Measurements from ENCODE around the gene RPL32.
"Not testable (repeated sequence)": the region's sequence is repeated elsewhere in the genome, so short reads cannot be mapped to it uniquely, and the experiment has no call there.

The RPL32 gene

DNA sequence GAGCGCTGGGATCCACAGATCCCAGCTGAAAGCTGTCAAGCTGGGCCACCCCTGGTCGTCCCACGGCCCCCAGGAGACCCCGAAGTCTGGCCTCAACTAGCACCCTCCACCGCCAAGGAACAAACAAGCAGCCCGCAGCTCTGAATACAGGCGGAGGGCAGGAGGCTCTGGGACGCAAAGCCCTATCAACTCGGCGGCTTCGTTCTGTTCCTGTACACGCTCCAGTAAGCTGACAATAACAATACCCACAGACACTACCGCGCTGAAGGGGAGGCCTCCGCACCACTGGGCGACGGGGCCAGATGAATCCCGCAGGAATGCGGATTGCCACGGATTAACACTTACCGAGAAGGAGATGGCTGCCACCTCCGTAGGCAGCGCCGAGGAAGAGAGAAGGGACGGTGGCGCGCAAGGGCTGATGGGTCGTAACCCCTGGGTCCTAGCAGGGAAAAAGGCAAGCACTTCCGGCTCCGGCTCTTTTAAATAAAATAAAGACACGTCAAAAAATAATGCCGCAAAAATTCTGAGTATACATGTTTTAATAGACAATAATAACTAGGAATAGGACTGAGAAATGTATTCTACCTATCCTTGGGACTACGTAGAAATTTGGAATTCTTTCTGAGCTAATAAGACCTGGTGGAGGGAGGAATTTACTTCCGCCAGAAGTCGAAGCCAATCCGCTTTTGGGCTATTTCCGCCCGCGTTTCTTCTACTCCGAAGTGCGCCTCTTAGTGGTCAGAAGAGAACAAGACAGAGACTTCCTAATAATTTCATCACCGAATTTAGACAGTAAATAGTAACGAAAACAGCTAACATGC, at the start of gene RPL32:
RPL32 (minus strand) TSS at position 417 of the 821 bp plus-strand sequence. CDS start 1,328 bp downstream, outside the sequence.
- H3K36me3 ChIP-seq (ENCODE audit: insufficient read depth, low read length) = peaks cover 35% of the 10 kb centered on the region
- peak within 1 kb of the TSS; percentile 93 for H3K9ac ChIP-seq (ENCODE audit: low read depth, low read length)
- peaks cover under 1% of the 10 kb centered on the region; the same call in 1 of the 2 replicates for H3K9me3 ChIP-seq (ENCODE audit: control insufficient read depth, insufficient read depth, low read length)
- H3K4me1 ChIP-seq (ENCODE audit: insufficient read depth, low read length) = peaks cover 14% of the 10 kb centered on the region

DNA sequence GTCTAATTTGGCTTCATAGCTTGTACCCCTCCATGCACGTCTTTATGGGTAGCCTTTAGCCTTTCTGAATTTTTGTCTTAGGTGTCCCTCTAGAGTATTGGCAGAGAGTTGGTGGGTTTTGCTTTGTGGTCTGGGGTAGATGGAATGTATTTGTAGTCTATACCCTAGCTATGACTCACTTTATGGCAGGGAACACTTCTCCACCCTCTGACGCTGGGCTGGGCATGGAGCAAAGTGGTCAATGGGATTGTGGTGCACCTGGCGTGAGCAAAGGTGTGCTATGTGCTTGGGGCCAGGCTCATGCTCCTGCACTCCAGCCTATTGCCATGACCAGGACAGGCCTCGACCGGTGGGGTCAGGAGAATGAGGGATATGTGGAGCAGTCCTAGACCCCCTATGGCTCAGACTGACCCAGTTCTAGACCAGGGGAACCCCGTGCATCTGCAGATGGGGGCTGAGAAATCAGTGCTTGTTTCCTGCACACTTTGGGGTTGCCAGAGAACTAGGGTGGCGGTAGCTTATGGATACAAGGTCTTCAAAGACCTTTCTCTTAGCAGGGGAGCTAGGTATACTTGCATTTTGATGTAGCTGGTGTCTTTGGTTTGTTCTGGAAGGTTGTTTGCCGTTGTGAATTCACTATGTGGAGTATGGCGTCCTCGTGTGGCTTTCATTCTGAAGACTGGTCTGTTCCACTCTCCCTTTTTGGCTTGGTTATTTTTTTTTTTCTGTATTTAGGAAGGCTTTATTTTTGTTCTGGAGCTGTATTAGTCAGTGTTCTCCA, 49.4 kb upstream of the RPL32 start:
- Histone ChIP-seq H3K36me3 (ENCODE audit: insufficient read depth, low read length) (no peaks in the 10 kb centered on the region; the same call in 1 of the 2 replicates), H3K4me1 (ENCODE audit: insufficient read depth, low read length) (0 out of 2 replicates have a peak, but pooled peaks cover 4% of the 10 kb centered on the region), H3K9me3 (ENCODE audit: control insufficient read depth, insufficient read depth, low read length) (no peaks in the 10 kb centered on the region), H3K9ac (ENCODE audit: low read depth, low read length) (no peak overlapping the region)

DNA sequence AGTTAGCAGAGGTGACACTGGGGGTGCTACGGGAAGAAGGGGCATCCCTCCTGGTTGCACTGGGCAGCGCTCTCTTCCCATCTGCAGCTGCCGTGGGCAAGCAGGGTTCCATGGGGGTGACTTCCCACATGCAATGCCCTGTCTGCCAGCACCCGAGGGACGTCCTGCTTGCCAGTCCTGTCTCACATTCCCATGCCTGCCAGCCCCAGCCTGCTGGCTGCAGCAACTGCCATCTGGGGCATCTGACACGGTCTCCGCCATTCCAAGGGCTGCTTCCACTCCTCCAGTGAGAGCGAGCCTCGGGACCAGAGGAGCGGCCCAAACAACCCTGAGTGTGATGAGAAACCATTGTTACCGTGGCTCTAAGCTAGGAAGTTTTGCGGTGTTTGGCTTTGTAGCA, 45.4 kb upstream of the RPL32 start:
- Histone ChIP-seq H3K36me3 (ENCODE audit: insufficient read depth, low read length) (no peaks in the 10 kb centered on the region), H3K9ac (ENCODE audit: low read depth, low read length) (no peak overlapping the region), H3K4me1 (ENCODE audit: insufficient read depth, low read length) (no peaks in the 10 kb centered on the region; the same call in 1 of the 2 replicates), H3K9me3 (ENCODE audit: control insufficient read depth, insufficient read depth, low read length) (no peaks in the 10 kb centered on the region; the same call in 1 of the 2 replicates)

DNA sequence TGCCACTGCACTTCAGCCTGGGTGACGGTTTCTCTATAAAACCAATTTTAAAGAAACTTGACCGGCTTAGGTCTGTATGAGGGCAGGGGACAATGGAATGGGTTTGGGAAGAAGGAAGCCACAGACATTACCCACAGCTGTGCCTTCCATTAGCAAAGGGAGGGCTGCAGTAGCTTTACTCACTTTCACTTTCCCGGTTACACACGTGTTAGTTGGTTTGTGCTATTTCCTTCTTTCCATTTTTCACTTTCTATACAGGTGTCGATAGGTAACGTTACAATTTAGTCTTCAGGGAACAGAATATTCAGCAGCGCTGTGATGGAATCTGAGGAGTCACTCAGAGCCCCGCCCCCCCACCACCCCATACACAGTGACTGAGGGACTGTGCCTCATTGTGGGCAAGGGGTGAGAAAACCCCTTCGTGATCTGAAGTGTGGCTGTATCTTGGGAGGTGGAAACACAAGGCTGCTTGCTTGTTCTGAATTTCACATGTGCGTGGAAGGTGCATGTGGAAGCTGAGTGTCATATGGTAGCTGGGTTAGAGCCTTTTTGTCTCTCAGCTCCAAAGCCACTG, 44.8 kb upstream of the RPL32 start:
- H3K9ac ChIP-seq (ENCODE audit: low read depth, low read length) = no peak overlapping the region
- no peaks in the 10 kb centered on the region; the same call in 1 of the 2 replicates for H3K4me1 ChIP-seq (ENCODE audit: insufficient read depth, low read length)
- no peaks in the 10 kb centered on the region; the same call in 1 of the 2 replicates for H3K9me3 ChIP-seq (ENCODE audit: control insufficient read depth, insufficient read depth, low read length)
- H3K36me3 ChIP-seq (ENCODE audit: insufficient read depth, low read length) = no peaks in the 10 kb centered on the region

DNA sequence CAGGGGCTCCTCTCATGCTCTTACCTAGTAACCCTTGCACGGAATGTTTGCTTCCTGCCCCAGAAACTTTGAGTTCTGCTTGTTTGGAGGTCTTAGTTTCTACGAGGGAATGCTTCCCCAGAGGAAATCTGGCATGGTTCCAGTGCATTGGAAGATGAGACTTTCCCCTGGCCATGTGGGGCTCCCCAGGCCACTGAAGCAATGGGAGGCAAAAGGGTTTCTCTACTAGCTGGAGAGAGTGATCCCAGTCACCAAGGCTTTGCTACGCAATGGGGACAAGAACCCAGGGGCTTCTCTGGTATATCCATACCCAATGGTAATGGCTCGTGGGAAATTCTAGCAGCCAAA, 44.2 kb upstream of the RPL32 start:
- Histone ChIP-seq H3K4me1 (ENCODE audit: insufficient read depth, low read length) (no peaks in the 10 kb centered on the region; the same call in 1 of the 2 replicates), H3K36me3 (ENCODE audit: insufficient read depth, low read length) (no peaks in the 10 kb centered on the region), H3K9ac (ENCODE audit: low read depth, low read length) (no peak overlapping the region)

DNA sequence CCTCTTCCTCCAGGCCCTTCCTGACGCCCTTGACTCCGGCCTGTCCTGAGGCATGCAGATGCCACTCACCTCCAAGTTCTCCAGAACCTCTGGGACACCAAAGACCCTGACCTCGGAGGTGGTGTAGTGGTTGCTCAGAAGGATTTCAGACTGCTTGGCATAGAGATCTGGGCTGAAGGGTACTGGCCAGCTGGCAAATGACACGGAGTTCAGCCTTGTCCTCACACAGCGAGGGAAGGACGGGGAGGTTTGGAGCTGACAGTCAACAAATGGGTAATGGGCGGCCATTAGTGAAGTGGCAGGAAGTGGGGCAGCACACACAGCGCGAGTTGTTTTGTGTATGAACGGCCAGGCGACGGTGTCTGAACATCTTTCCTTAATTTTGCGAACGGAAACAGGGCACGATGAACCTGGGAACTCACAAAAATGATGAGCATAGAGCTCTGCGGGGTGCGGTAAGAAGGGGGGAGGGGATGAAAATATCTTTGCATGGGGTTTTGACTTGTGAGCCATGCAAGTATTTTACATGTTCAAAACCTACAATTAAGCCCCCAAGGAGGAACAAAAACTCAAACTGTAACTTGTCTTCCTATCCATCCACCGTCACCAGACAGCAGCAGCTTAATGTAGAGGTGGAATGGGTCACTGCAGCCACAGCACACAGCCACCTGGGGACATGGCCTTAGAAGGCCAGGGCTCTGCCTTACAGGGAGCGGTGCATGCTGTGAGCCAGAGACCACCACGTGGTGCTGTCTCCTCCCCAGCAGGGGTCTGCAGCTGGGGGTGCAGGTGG, 43.6 kb upstream of the RPL32 start:
- Histone ChIP-seq H3K9ac (ENCODE audit: low read depth, low read length) (no peak overlapping the region), H3K4me1 (ENCODE audit: insufficient read depth, low read length) (no peaks in the 10 kb centered on the region; the same call in 1 of the 2 replicates), H3K36me3 (ENCODE audit: insufficient read depth, low read length) (no peaks in the 10 kb centered on the region), H3K9me3 (ENCODE audit: control insufficient read depth, insufficient read depth, low read length) (no peaks in the 10 kb centered on the region; the same call in 1 of the 2 replicates)

More for the DNA sequence above, 44.2 kb upstream of the RPL32 start:
- H3K9me3 ChIP-seq (ENCODE audit: control insufficient read depth, insufficient read depth, low read length) = no peaks in the 10 kb centered on the region; the same call in 1 of the 2 replicates

DNA sequence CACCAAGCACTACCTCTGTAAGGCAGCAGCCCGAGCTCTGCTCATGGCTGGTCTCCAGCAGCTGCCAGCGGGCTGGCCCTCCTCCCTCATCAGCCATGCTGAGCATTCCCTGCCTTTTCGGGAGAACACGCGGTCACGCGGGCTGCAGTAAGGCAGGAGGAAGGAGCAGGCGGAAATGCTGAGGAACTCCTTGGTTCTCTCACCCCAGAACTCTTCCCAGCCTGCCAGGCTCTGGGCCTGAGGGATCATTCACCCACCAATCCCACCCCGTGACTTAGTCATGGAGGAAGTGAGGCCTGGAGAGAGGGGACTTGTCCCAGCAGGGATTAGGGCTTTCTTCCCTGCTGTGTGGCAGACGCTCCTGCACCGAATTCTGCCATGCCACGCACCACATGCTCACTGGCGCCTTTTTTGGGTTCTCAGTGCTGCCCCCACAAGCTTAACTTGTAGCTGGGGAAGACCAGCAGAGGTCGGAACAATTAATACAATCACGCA, 42.9 kb upstream of the RPL32 start:
- Histone ChIP-seq H3K9me3 (ENCODE audit: control insufficient read depth, insufficient read depth, low read length) (no peaks in the 10 kb centered on the region; the same call in 1 of the 2 replicates), H3K9ac (ENCODE audit: low read depth, low read length) (no peak overlapping the region), H3K36me3 (ENCODE audit: insufficient read depth, low read length) (no peaks in the 10 kb centered on the region), H3K4me1 (ENCODE audit: insufficient read depth, low read length) (no peaks in the 10 kb centered on the region; the same call in 1 of the 2 replicates)

DNA sequence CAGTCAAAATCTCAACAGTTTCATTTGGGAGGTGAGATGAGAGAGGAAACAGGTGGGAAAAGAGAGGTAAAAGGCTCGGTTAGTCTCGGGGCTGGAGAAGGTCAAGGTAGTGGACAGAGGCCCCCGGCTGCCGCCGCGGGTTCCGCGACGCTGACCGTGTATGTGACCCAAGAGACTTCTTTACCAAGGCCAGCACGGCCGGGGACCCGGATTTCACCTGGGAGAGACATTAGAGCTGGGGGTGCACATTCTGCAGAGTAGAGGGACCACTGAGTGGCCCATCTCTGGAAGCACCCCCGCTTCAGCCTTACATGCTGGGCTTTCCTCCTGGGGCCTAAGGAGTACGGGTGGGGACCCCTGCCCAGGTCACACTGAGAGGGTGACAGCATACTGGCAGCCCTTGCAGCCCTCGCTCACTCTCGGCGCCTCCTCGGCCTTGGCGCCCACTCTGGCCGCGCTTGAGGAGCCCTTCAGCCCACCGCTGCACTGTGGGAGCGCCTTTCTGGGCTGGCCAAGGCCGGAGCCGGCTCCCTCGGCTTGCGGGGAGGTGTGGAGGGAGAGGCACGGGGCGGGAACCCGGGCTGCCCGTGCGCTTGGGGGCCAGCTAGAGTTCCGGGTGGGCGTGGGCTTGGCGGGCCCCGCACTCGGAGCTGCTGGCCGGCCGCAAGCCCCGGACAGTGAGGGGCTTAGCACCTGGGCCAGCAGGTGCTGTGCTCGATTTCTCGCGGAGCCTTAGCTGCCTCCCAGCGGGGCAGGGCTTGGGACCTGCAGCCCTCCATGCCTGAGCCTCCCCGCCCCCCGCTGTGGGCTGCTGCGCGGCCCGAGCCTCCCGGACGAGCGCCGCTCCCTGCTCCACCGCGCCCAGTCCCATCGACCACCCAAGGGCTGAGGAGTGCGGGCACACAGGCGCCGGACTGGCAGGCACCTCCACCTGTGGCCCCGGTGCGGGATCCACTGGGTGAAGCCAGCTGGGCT, 41.3 kb upstream of the RPL32 start:
- Histone ChIP-seq H3K9me3 (ENCODE audit: control insufficient read depth, insufficient read depth, low read length) (no peaks in the 10 kb centered on the region; the same call in 1 of the 2 replicates), H3K9ac (ENCODE audit: low read depth, low read length) (no peak overlapping the region; the same call in 1 of the 2 replicates), H3K4me1 (ENCODE audit: insufficient read depth, low read length) (no peaks in the 10 kb centered on the region; the same call in 1 of the 2 replicates), H3K36me3 (ENCODE audit: insufficient read depth, low read length) (no peaks in the 10 kb centered on the region)

DNA sequence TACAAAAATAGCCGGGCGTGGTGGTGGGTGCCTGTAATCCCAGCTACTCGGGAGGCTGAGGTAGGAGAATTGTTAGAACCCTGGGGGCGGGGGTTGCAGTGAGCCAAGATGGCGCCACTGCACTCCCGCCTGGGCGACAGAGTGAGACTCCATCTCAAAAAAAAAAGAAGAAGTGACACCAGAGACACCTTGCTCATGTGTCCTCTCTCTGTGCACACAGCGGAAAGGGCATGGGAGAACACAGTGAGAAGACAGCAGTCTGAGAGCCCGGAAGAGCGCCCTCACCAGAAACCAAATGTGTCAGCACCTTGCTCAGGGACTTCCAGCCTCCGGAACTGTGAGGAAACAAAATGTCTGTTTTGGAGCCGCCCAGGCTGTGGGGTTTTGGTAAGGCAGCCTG, 40.5 kb upstream of the RPL32 start:
- not testable (repeated sequence) for H3K4me1 ChIP-seq (ENCODE audit: insufficient read depth, low read length); H3K9me3 ChIP-seq (ENCODE audit: control insufficient read depth, insufficient read depth, low read length); H3K36me3 ChIP-seq (ENCODE audit: insufficient read depth, low read length); H3K9ac ChIP-seq (ENCODE audit: low read depth, low read length)

DNA sequence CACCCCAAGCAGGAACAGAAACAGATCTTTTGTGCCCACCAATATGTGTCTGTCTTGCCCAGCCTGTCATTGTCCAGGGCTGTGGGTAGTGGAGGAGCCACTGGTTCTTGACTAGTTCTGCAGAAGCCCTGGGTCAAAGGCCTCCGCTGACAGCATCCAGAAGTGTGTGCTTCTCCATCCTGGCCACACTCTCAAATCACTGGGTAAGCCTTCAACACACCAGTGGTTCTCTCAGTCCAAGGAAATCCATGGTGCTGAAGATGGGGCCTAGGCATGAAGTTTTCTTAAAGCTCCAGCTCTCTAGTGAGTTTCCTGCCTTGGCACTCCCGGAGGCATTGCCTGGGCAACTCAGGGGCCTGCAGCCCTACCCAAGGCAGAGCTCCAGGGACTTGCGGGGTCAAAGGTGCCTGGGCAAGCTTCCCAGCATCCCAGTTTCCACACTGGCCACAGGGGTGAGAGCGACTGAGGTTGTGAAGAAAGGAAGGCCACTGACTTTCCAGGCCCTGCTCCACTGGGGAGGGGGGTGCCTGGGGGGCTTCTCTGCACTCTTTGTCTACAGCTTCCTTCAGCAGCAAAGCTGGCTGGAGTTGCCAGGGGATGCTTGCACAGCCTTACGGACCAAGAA, 37.9 kb upstream of the RPL32 start:
- Histone ChIP-seq H3K4me1 (ENCODE audit: insufficient read depth, low read length) (no peaks in the 10 kb centered on the region; the same call in 1 of the 2 replicates), H3K9me3 (ENCODE audit: control insufficient read depth, insufficient read depth, low read length) (no peaks in the 10 kb centered on the region; the same call in 1 of the 2 replicates), H3K9ac (ENCODE audit: low read depth, low read length) (no peak overlapping the region), H3K36me3 (ENCODE audit: insufficient read depth, low read length) (no peaks in the 10 kb centered on the region)

DNA sequence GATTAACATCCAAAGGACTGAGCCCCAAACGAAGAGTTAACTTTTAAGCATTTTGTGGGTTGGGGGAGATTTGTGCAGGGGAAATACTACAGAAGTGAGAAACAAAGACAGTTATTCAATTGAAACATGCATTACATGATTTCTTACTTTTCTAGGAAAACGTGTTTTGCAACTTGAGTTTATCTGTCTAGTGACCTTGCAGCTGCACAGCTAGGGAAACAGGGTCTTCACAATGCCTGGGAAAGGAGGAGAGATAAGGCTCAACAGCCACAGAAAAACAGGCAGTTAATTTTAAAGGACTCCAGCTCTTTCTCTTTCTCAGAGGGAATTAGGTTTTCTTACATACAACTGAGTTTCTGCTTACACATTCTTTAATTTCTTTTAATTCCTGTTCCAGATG, 37.4 kb upstream of the RPL32 start:
- H3K9ac ChIP-seq (ENCODE audit: low read depth, low read length); H3K4me1 ChIP-seq (ENCODE audit: insufficient read depth, low read length); H3K36me3 ChIP-seq (ENCODE audit: insufficient read depth, low read length); H3K9me3 ChIP-seq (ENCODE audit: control insufficient read depth, insufficient read depth, low read length): not testable (repeated sequence)

DNA sequence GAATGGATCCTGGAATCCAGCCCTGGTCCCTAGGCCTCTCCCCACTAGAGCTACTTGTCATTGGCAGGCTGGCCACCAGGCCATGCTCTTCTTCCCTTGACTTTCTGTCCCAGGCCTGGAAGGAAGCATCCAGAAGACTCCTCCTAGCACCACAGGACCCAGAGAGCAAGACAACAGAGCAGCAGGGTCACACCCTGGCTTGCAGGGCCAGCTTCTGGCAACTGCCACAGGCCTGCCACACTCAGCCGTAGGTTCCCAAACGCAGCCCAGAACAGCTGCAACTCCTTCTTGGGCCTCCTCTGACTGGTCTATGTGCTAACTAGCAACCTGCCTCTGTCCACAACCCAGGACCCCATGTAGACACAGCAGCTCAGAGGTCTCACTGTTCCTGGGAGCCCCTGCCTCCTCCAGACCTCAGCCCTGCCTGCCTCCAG, 36.8 kb upstream of the RPL32 start:
- H3K9ac ChIP-seq (ENCODE audit: low read depth, low read length) = no peak overlapping the region

More for the DNA sequence above, 36.8 kb upstream of the RPL32 start:
- Histone ChIP-seq H3K9me3 (ENCODE audit: control insufficient read depth, insufficient read depth, low read length) (no peaks in the 10 kb centered on the region), H3K4me1 (ENCODE audit: insufficient read depth, low read length) (no peaks in the 10 kb centered on the region), H3K36me3 (ENCODE audit: insufficient read depth, low read length) (no peaks in the 10 kb centered on the region)
